K562 (cell line): Measurements from ENCODE around the gene AP4S1. TPM values are rescaled to one million over a fixed set of nuclear protein-coding genes. Genes with fewer than 3 reads are reported as not detected.

Source experiments
- ATAC-seq: fragments of 200-7000 bp; cut with Tn5 transposase; 3 replicates; pipeline ENCODE4 v1.9.1; 2020; ENCODE audit warnings: moderate library complexity
- BruUV-seq: library from RNA; stranded (reverse); fragments of 400-500 nt; replicated peaks from 2 replicates; lab custom pipeline; 2021; lab: Mats Ljungman, UMichigan
- CTCF ChIA-PET: fragments of 300-600 bp; formaldehyde crosslinking; extraction: SDS; loops from one replicate; lab custom pipeline; 2021; ENCODE audit warnings: low intra/inter-chr PET ratio; lab: Yijun Ruan, JAX
- POLR2A ChIA-PET: fragments of 300-600, 350-650 bp; sonication (Branson Sonifier 250); formaldehyde crosslinking; extraction: SDS; loops from one replicate; lab custom pipeline; 2021; ENCODE audit warnings: antibody characterized with exemption, inconsistent platforms; lab: Yijun Ruan, JAX
- DNase-seq, 4 experiments: peaks; one replicate each; pipeline versions ENCODE4 v3.0.0 to v3.0.0-alpha.2; 2011 to 2018; ENCODE audit warnings: low spot score in 3 of 4, mixed read lengths in 3 of 4; ENCODE audit errors: extremely low read depth in 1 of 4
- FAIRE-seq: peaks from 2 replicates; lab custom pipeline; 2011; peaks lifted over from hg19 to GRCh38; lab: Jason Lieb, UNC
- H2AFZ ChIP-seq: 2 replicates; pipeline ENCODE4 v1.6.0; 2011; ENCODE audit warnings: low read depth, low read length, control low read depth, inconsistent platforms
- H3K27ac ChIP-seq: fragments of 200-600 bp; 3 replicates; pipeline ENCODE4 v1.8.0; 2011; ENCODE audit warnings: low read depth, mild to moderate bottlenecking, control low read depth, inconsistent platforms, low read length, moderate library complexity, mixed read lengths; ENCODE audit errors: extremely low read depth
- H3K27me3 ChIP-seq, 2 experiments: fragments of 300-600 bp in 1 of 2; 2 replicates in 1 of 2; 3 replicates in 1 of 2; pipeline versions ENCODE4 v1.6.0 to v1.8.0; 2011; ENCODE audit warnings: inconsistent platforms in 2 of 2, low read length in 2 of 2, mild to moderate bottlenecking in 1 of 2, mixed read lengths in 1 of 2, moderate library complexity in 1 of 2; ENCODE audit not compliant: control insufficient read depth in 2 of 2, insufficient read depth in 2 of 2
- H3K36me3 ChIP-seq: fragments of 300-600 bp; 3 replicates; pipeline ENCODE4 v1.8.0; 2011; ENCODE audit warnings: mild to moderate bottlenecking, low read length, inconsistent platforms; ENCODE audit not compliant: control insufficient read depth, insufficient read depth
- H3K4me1 ChIP-seq, 2 experiments: fragments of 200-600 bp in 1 of 2; replicated peaks in 1 of 2; 2 replicates in 1 of 2; 3 replicates in 1 of 2; pipeline versions ENCODE4 v1.5.1 to v1.8.0; 2011; ENCODE audit warnings: inconsistent platforms in 2 of 2, low read length in 2 of 2, mild to moderate bottlenecking in 1 of 2, mixed read lengths in 1 of 2, moderate library complexity in 1 of 2; ENCODE audit not compliant: control insufficient read depth in 2 of 2, insufficient read depth in 2 of 2
- H3K4me2 ChIP-seq: 2 replicates; pipeline ENCODE4 v1.6.1; 2011; ENCODE audit warnings: low read length, control low read depth, inconsistent platforms, mixed read lengths; ENCODE audit not compliant: insufficient read depth
- H3K4me3 ChIP-seq: fragments of 200-600 bp; sonication (generic), shearing (Covaris generic); 2 replicates; pipeline ENCODE4 v1.5.1; 2016; ENCODE audit warnings: control low read depth, inconsistent platforms
- H3K79me2 ChIP-seq: fragments of 200-600 bp; 3 replicates; pipeline ENCODE4 v1.8.0; 2011; ENCODE audit warnings: low read length, inconsistent platforms; ENCODE audit not compliant: control insufficient read depth, insufficient read depth
- H3K9ac ChIP-seq, 2 experiments: 2 replicates each; pipeline versions ENCODE4 v1.6.0 to v1.6.1; 2011; ENCODE audit warnings: low read depth in 2 of 2, low read length in 2 of 2, control low read depth in 1 of 2, inconsistent platforms in 1 of 2, mild to moderate bottlenecking in 1 of 2, mixed read lengths in 1 of 2; ENCODE audit not compliant: insufficient read depth in 1 of 2
- H3K9me1 ChIP-seq: one replicate; pipeline ENCODE4 v1.6.0; 2011; ENCODE audit warnings: inconsistent platforms, mild to moderate bottlenecking, low read length, moderate library complexity; ENCODE audit not compliant: control insufficient read depth, insufficient read depth
- H3K9me3 ChIP-seq: replicated peaks from 2 replicates; pipeline ENCODE4 v1.5.1; 2011; ENCODE audit warnings: low read depth, low read length, inconsistent platforms; ENCODE audit not compliant: control insufficient read depth, insufficient read depth
- H4K20me1 ChIP-seq: replicated peaks from 2 replicates; pipeline ENCODE4 v1.6.1; 2011; ENCODE audit warnings: low read length, inconsistent platforms, mixed read lengths; ENCODE audit not compliant: control insufficient read depth, insufficient read depth
- HES1 ChIP-seq: fragments of 450-650 bp; IDR thresholded peaks from 2 replicates; pipeline ENCODE4 v1.6.1; 2016; ENCODE audit warnings: low read depth, mild to moderate bottlenecking, moderate library complexity
- HEY1 ChIP-seq: fragments of 250-450 bp; sonication (Bioruptor Pico); IDR thresholded peaks from 2 replicates; pipeline ENCODE4 v1.5.0; 2020; ENCODE audit warnings: mild to moderate bottlenecking, moderate library complexity, borderline replicate concordance
- MYBL2 ChIP-seq, 2 experiments: fragments of 450-650 bp in 1 of 2; sonication (generic) in 1 of 2; formaldehyde crosslinking in 1 of 2; IDR thresholded peaks; 2 replicates each; pipeline versions ENCODE4 v1.6.1 to v1.8.1; 2017 to 2022; ENCODE audit warnings: borderline replicate concordance in 1 of 2, inconsistent platforms in 1 of 2, low read depth in 1 of 2, mild to moderate bottlenecking in 1 of 2, missing genetic modification reagents in 1 of 2, moderate library complexity in 1 of 2
- RFX5 ChIP-seq: IDR thresholded peaks from 2 replicates; pipeline ENCODE4 v1.6.1; 2011; ENCODE audit warnings: low read depth, mild to moderate bottlenecking, improper control_type of control experiment, low read length
- SPI1 ChIP-seq: IDR thresholded peaks from 2 replicates; pipeline ENCODE4 v1.6.1; 2011; ENCODE audit warnings: low read depth, low read length, control low read depth, borderline replicate concordance
- WGBS: fragments of 100-300 bp; shearing (Covaris generic); methylation state at CpG from one replicate; pipeline ENCODE4 v1.1.6; 2016; ENCODE audit warnings: low coverage, mixed read lengths; ENCODE audit not compliant: insufficient coverage; ENCODE audit errors: missing lambda C conversion rate; 5-methylcytosine and 5-hydroxymethylcytosine counted together
- in situ Hi-C: fragments of 300-500 bp; cut with MboI; formaldehyde crosslinking; loops from 4 replicates; pipeline ENCODE4 v1.15.0; 2018; ENCODE audit warnings: inconsistent platforms, mixed read lengths
- intact Hi-C: fragments of 100-400 bp; cut with micrococcal nuclease; formaldehyde crosslinking; loops from 2 replicates; pipeline ENCODE4 v1.14.2; 2022
- polyA plus RNA-seq, 8 experiments: library from polyadenylated mRNA; depleted of rRNA in 4 of 8; stranded (reverse) in 5 of 8; unstranded in 3 of 8; fragments of >200 nt; fragmentation: Nextera tagmentation in 2 of 8; fragmentation: Illumina TruSeq in 1 of 8; extraction: Ambion mirVana in 2 of 8; extraction: Trizol in 1 of 8; gene quantifications; 2 replicates each; pipeline versions ENCODE4 v1.2.1 to v1.2.3, GENCODE V29; 2011 to 2014; ENCODE audit warnings: inconsistent platforms in 1 of 8, missing spikeins in 1 of 8
- total RNA-seq, 7 experiments: library from RNA; depleted of rRNA in 6 of 7; stranded (reverse); fragments of >200 nt in 6 of 7; fragmentation: Illumina TruSeq in 2 of 7; extraction: Trizol in 2 of 7; gene quantifications; 2 replicates each; pipeline versions ENCODE4 v1.2.1 to v1.2.3, GENCODE V29; 2011 to 2021; ENCODE audit warnings: low replicate concordance in 1 of 7

Gene AP4S1
- total and polyA plus RNA-seq, 9 of the 15 experiments (the other 6 are each of a cell fraction or from before 2014, with no cell fraction given): 3.7 to 7.8 (median 5.9) TPM

- BruUV-seq: no TSS peak
- H3K9ac ChIP-seq: no peak overlapping the region
- FAIRE-seq: no peak
Measured at GRCh38 chr14:31057035-31057434, 31.6 kb downstream of the AP4S1 start.

More at GRCh38 chr14:31057035-31057434, 31.6 kb downstream of the AP4S1 start:
- H3K27me3 ChIP-seq: no peaks in the 10 kb centered on the region
- no CpG with 5 or more reads among the region's 1 CpG for WGBS
- peaks cover 20% of the 10 kb centered on the region; the same call in 2 of the 3 replicates for H3K79me2 ChIP-seq
- H3K36me3 ChIP-seq: no peaks in the 10 kb centered on the region
- POLR2A ChIA-PET: interaction anchor here (0.8 to 1.7 kb wide), 3 partner anchors 18 to 435 kb away, joined by 3 to 12 read pairs (median 3); partner anchors contain the start of gene SCFD1
- no peaks in the 10 kb centered on the region for H4K20me1 ChIP-seq
- ATAC-seq (no peak), DNase-seq (no peak)
- CTCF ChIA-PET: no interaction called here
- TF ChIP-seq HEY1 (no peak), MYBL2 (IDR thresholded peaks at IDR 0.05; ENCODE audit: low read depth) (no peak), MYBL2 (CRISPR knock-in tag; IDR thresholded peaks at IDR 0.05; ENCODE audit: borderline replicate concordance) (no peak), RFX5 (no peak), SPI1 (no peak), HES1 (no peak)
- no peak overlapping the region; the same call in 2 of the 3 replicates for H3K27ac ChIP-seq
- H3K9me1 ChIP-seq: no peaks in the 10 kb centered on the region
- no peak overlapping the region for H3K4me3 ChIP-seq
- in situ Hi-C loops: no loop called here
- H3K4me1 ChIP-seq: peaks cover 19 to 39% of the 10 kb centered on the region in 2 experiments; a peak in 4 of 5 replicates
- intact Hi-C loops: no loop called here
- H3K9me3 ChIP-seq: no peaks in the 10 kb centered on the region
- H2AFZ ChIP-seq: no peak overlapping the region
- no peak overlapping the region for H3K4me2 ChIP-seq
